SK-N-SH (cell line): ENCODE results near the gene MTRF1. TPM values are rescaled to one million over a fixed set of nuclear protein-coding genes. Genes with fewer than 3 reads are reported as not detected.

ENCODE experiments used
- CTCF ChIA-PET: fragments of 300-600, 350-600 bp; formaldehyde crosslinking; extraction: SDS; loops from one replicate; lab custom pipeline; 2021; lab: Yijun Ruan, JAX
- POLR2A ChIA-PET: fragments of 350-600 bp; sonication (Branson Sonifier 250); formaldehyde crosslinking; extraction: SDS; loops from one replicate; lab custom pipeline; 2020; ENCODE audit warnings: antibody characterized with exemption, inconsistent platforms; lab: Yijun Ruan, JAX
- DNase-seq: peaks from one replicate; pipeline ENCODE4 v3.0.0; 2012
- H2AFZ ChIP-seq: fragments of 200-600 bp; sonication (generic); 2 replicates; pipeline ENCODE4 v1.8.1; 2016; ENCODE audit warnings: antibody characterized with exemption, mild to moderate bottlenecking, low read depth
- H3F3A ChIP-seq: fragments of 200-600 bp; sonication (generic); replicated peaks from 2 replicates; pipeline ENCODE3; 2016; ENCODE audit warnings: antibody characterized with exemption, mild to moderate bottlenecking; ENCODE audit not compliant: insufficient read depth
- H3K27ac ChIP-seq, 2 experiments: fragments of 200-500 bp in 1 of 2; fragments of 200-600 bp in 1 of 2; sonication (Bioruptor generic) in 1 of 2; sonication (generic), shearing (Covaris generic) in 1 of 2; 2 replicates each; pipeline versions ENCODE4 v1.5.1 to v1.6.1; 2014 to 2016; ENCODE audit warnings: low read depth in 2 of 2, inconsistent platforms in 1 of 2, low read length in 1 of 2, mild to moderate bottlenecking in 1 of 2, mixed read lengths in 1 of 2
- H3K27me3 ChIP-seq: fragments of 200-600 bp; sonication (generic), shearing (Covaris generic); 2 replicates; pipeline ENCODE4 v1.6.1; 2016; ENCODE audit warnings: mixed run types; ENCODE audit not compliant: insufficient read depth
- H3K36me3 ChIP-seq, 2 experiments: fragments of 200-500 bp in 1 of 2; fragments of 200-600 bp in 1 of 2; sonication (Bioruptor generic) in 1 of 2; sonication (generic) in 1 of 2; replicated peaks in 1 of 2; 2 replicates each; pipeline versions ENCODE3 to v1.5.1; 2014 to 2016; ENCODE audit warnings: low read length in 1 of 2, mild to moderate bottlenecking in 1 of 2; ENCODE audit not compliant: insufficient read depth in 2 of 2, control insufficient read depth in 1 of 2
- H3K4me1 ChIP-seq, 2 experiments: fragments of 200-500 bp in 1 of 2; fragments of 200-600 bp in 1 of 2; sonication (Bioruptor generic) in 1 of 2; sonication (generic), shearing (Covaris generic) in 1 of 2; 2 replicates each; pipeline versions ENCODE4 v1.5.1 to v1.6.1; 2014 to 2016; ENCODE audit warnings: low read depth in 1 of 2, low read length in 1 of 2, mixed run types in 1 of 2; ENCODE audit not compliant: insufficient read depth in 2 of 2, control insufficient read depth in 1 of 2
- H3K4me2 ChIP-seq: fragments of 200-600 bp; sonication (generic), shearing (Covaris generic); 2 replicates; pipeline ENCODE4 v1.6.1; 2017; ENCODE audit warnings: mixed run types
- H3K4me3 ChIP-seq, 2 experiments: fragments of 200-500 bp in 1 of 2; fragments of 200-600 bp in 1 of 2; sonication (Bioruptor generic) in 1 of 2; sonication (generic), shearing (Covaris generic) in 1 of 2; 2 replicates each; pipeline versions ENCODE4 v1.5.1 to v1.8.1; 2014 to 2016; ENCODE audit warnings: low read depth in 2 of 2, inconsistent platforms in 1 of 2, low read length in 1 of 2, mild to moderate bottlenecking in 1 of 2, mixed read lengths in 1 of 2, moderate library complexity in 1 of 2
- H3K79me2 ChIP-seq: fragments of 200-600 bp; sonication (generic); 2 replicates; pipeline ENCODE4 v1.8.1; 2017; ENCODE audit warnings: mild to moderate bottlenecking; ENCODE audit not compliant: insufficient read depth
- H3K9ac ChIP-seq: fragments of 200-600 bp; sonication (generic); 2 replicates; pipeline ENCODE4 v1.6.1; 2017; ENCODE audit warnings: mixed run types
- H3K9me2 ChIP-seq: fragments of 200-600 bp; sonication (generic); 2 replicates; pipeline ENCODE4 v1.6.1; 2017; ENCODE audit warnings: mixed run types
- H3K9me3 ChIP-seq: fragments of 200-600 bp; sonication (generic); 2 replicates; pipeline ENCODE4 v1.6.1; 2017; ENCODE audit warnings: mixed run types, mild to moderate bottlenecking, moderate library complexity
- H4K20me1 ChIP-seq: fragments of 200-600 bp; sonication (generic); 2 replicates; pipeline ENCODE4 v1.6.1; 2017; ENCODE audit warnings: mild to moderate bottlenecking, mixed run types; ENCODE audit not compliant: insufficient read depth
- CHD2 ChIP-seq: fragments of 150-350 bp; IDR thresholded peaks from 2 replicates; pipeline ENCODE4 v1.6.1; 2018; ENCODE audit warnings: low read length; ENCODE audit not compliant: partially characterized antibody
- CTCF ChIP-seq: fragments of 200-600 bp; sonication (generic); IDR thresholded peaks from 2 replicates; pipeline ENCODE4 v1.6.1; 2017; ENCODE audit warnings: antibody characterized with exemption, mild to moderate bottlenecking, moderate library complexity
- ELF1 ChIP-seq: IDR thresholded peaks from 2 replicates; pipeline ENCODE4 v1.4.0; 2012
- FOSL2 ChIP-seq: IDR thresholded peaks from 2 replicates; pipeline ENCODE4 v1.4.0; 2012; ENCODE audit warnings: low read depth, mild to moderate bottlenecking, moderate library complexity, borderline replicate concordance
- FOXJ3 ChIP-seq: sonication (generic); formaldehyde crosslinking; IDR thresholded peaks from 2 replicates; pipeline ENCODE4 v1.5.1; 2020; ENCODE audit warnings: mild to moderate bottlenecking, missing genetic modification reagents
- FOXM1 ChIP-seq: IDR thresholded peaks from 2 replicates; pipeline ENCODE4 v1.4.0; 2012; ENCODE audit warnings: low read depth, mild to moderate bottlenecking
- GABPA ChIP-seq: IDR thresholded peaks from 2 replicates; pipeline ENCODE4 v1.4.0; 2012; ENCODE audit warnings: low read depth, mild to moderate bottlenecking
- MAX ChIP-seq: IDR thresholded peaks from 2 replicates; pipeline ENCODE4 v1.4.0; 2012; ENCODE audit warnings: low read depth
- MEF2A ChIP-seq: IDR thresholded peaks from 2 replicates; pipeline ENCODE4 v1.4.0; 2012; ENCODE audit warnings: low read depth, borderline replicate concordance
- POLR2AphosphoS5 ChIP-seq: IDR thresholded peaks from 2 replicates; pipeline ENCODE4 v1.6.1; 2012; ENCODE audit warnings: low read depth, low read length
- RXRA ChIP-seq: IDR thresholded peaks from 2 replicates; pipeline ENCODE4 v1.4.0; 2012; ENCODE audit warnings: low read depth, mild to moderate bottlenecking, borderline replicate concordance
- SIN3A ChIP-seq: IDR thresholded peaks from 2 replicates; pipeline ENCODE4 v1.6.1; 2012; ENCODE audit warnings: low read depth, mild to moderate bottlenecking, low read length, moderate library complexity, borderline replicate concordance
- SMC3 ChIP-seq: IDR thresholded peaks from 2 replicates; pipeline ENCODE4 v1.6.1; 2012; ENCODE audit warnings: low read depth, low read length, improper control_type of control experiment
- TEAD4 ChIP-seq: IDR thresholded peaks from 2 replicates; pipeline ENCODE4 v1.4.0; 2012; ENCODE audit warnings: mild to moderate bottlenecking, borderline replicate concordance; ENCODE audit not compliant: insufficient read depth
- WGBS: methylation state at CpG from one replicate; pipeline ENCODE4 v1.1.6; 2017; ENCODE audit warnings: low lambda C conversion rate; 5-methylcytosine and 5-hydroxymethylcytosine counted together
- polyA plus RNA-seq, 3 experiments: library from polyadenylated mRNA; depleted of rRNA; stranded (reverse); fragments of >200 nt; gene quantifications; 2 replicates each; pipeline ENCODE4 v1.2.3, GENCODE V29; 2012
- TF ChIP-seq, protein P1 (sequence below): fragments of 150-350 bp; IDR thresholded peaks from 2 replicates; pipeline ENCODE4 v1.6.1; 2017; ENCODE audit warnings: antibody characterized with exemption, low read length, low read depth, borderline replicate concordance
- TF ChIP-seq, protein P2 (sequence below): IDR thresholded peaks from 2 replicates; pipeline ENCODE4 v1.4.0; 2012; ENCODE audit warnings: low read depth, borderline replicate concordance

Gene MTRF1
- polyA plus RNA-seq, 1 of the 3 experiments (the other 2 are of a cell fraction) = 9.2 TPM

- DNase-seq = no peak
- POLR2A ChIA-PET = no interaction called here
- no peaks in the 10 kb centered on the region for H3K79me2 ChIP-seq
- H3F3A ChIP-seq = peaks cover 4% of the 10 kb centered on the region
- no peaks in the 10 kb centered on the region for H4K20me1 ChIP-seq
- no peaks in the 10 kb centered on the region for H3K27me3 ChIP-seq
- H3K4me1 ChIP-seq = no peaks in the 10 kb centered on the region
- H3K9ac ChIP-seq = no peak overlapping the region
- no peak overlapping the region for H3K27ac ChIP-seq
- WGBS = 89% methylated on average over 2 of the region's 2 CpGs
- H3K4me2 ChIP-seq = no peak overlapping the region
- peaks cover 2 to 24% of the 10 kb centered on the region in 2 experiments for H3K36me3 ChIP-seq
- no peaks in the 10 kb centered on the region for H3K9me2 ChIP-seq
- no peaks in the 10 kb centered on the region for H3K9me3 ChIP-seq
- no peak overlapping the region for H2AFZ ChIP-seq
- TF ChIP-seq ELF1 = no peak
- TF ChIP-seq POLR2AphosphoS5 = no peak
- no peak for TF ChIP-seq FOXJ3 (CRISPR knock-in tag)
- TF ChIP-seq TEAD4 = no peak
- TF ChIP-seq CTCF = no peak
- TF ChIP-seq, all 33 proteins: peak for 0
- CTCF ChIA-PET = interaction anchor here (1.3 to 2.1 kb wide), 3 partner anchors 9 to 177 kb away, joined by 3 to 11 read pairs (median 3); no protein-coding TSS in a partner anchor
- no peak overlapping the region for H3K4me3 ChIP-seq
Measured at GRCh38 chr13:41231025-41231677, 32.2 kb downstream of the MTRF1 start.

- no peak overlapping the region for H3K4me3 ChIP-seq
- no peak overlapping the region for H3K9ac ChIP-seq
- peaks cover 8% of the 10 kb centered on the region for H3F3A ChIP-seq
- ChIA-PET CTCF (interaction anchor here (0.7 kb wide), 1 partner anchor 175 kb away, joined by 3 read pairs; no protein-coding TSS in a partner anchor), POLR2A (no interaction called here)
- H3K9me2 ChIP-seq = no peaks in the 10 kb centered on the region
- no peaks in the 10 kb centered on the region for H4K20me1 ChIP-seq
- H3K27me3 ChIP-seq = no peaks in the 10 kb centered on the region
- no peaks in the 10 kb centered on the region for H3K79me2 ChIP-seq
- H3K36me3 ChIP-seq = peaks cover 2 to 22% of the 10 kb centered on the region in 2 experiments
- no peak for TF ChIP-seq CHD2
- TF ChIP-seq FOSL2 = no peak
- no peak for TF ChIP-seq MEF2A
- no peak for TF ChIP-seq MAX
- TF ChIP-seq FOXJ3 (CRISPR knock-in tag) = no peak
- TF ChIP-seq, protein P1, sequence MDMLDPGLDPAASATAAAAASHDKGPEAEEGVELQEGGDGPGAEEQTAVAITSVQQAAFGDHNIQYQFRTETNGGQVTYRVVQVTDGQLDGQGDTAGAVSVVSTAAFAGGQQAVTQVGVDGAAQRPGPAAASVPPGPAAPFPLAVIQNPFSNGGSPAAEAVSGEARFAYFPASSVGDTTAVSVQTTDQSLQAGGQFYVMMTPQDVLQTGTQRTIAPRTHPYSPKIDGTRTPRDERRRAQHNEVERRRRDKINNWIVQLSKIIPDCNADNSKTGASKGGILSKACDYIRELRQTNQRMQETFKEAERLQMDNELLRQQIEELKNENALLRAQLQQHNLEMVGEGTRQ = no peak
- no peak for TF ChIP-seq SIN3A
- TF ChIP-seq RXRA = no peak
- TF ChIP-seq GABPA = no peak
- TF ChIP-seq SMC3 = no peak
- TF ChIP-seq, protein P2, sequence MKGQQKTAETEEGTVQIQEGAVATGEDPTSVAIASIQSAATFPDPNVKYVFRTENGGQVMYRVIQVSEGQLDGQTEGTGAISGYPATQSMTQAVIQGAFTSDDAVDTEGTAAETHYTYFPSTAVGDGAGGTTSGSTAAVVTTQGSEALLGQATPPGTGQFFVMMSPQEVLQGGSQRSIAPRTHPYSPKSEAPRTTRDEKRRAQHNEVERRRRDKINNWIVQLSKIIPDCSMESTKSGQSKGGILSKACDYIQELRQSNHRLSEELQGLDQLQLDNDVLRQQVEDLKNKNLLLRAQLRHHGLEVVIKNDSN = no peak
- TF ChIP-seq FOXM1 = no peak
- no peak overlapping the region for H3K4me2 ChIP-seq
- H3K9me3 ChIP-seq = no peaks in the 10 kb centered on the region
- no peak overlapping the region for H3K27ac ChIP-seq
- H3K4me1 ChIP-seq = peaks cover 0 to 4% of the 10 kb centered on the region in 2 experiments; a peak in 1 of 4 replicates
- no peak for DNase-seq
- H2AFZ ChIP-seq = no peak overlapping the region
Measured at GRCh38 chr13:41229356-41229755, 34.0 kb downstream of the MTRF1 start.
